Cardiac septum (tissue), 1 donor: ENCODE results near the gene P2RY6. TPM values are rescaled to one million over a fixed set of nuclear protein-coding genes. Genes with fewer than 3 reads are reported as not detected.
"Not testable (repeated sequence)": the region's sequence is repeated elsewhere in the genome, so short reads cannot be mapped to it uniquely, and the experiment has no call there.

Source experiments
- DNase-seq: peaks from one replicate; pipeline ENCODE4 v3.0.0-alpha.2; 2020; ENCODE audit warnings: low spot score
- intact Hi-C: fragments of 100-400 bp; cut with DNase I; formaldehyde crosslinking; loops from one replicate; pipeline ENCODE4 v1.14.0; 2022
- total RNA-seq: library from RNA; stranded (reverse); fragmentation: NEBNext Ultra II Directional; extraction: Animal tissue kit (Norgen Biotek cat#: 25700); gene quantifications from one replicate; pipeline ENCODE4 v1.2.1, GENCODE V29; 2021
- donor health status: DM: no; HTN: no; CAD: no.

Gene P2RY6
- total RNA-seq, 1 donor from 2014 or later: 6.9 TPM

GRCh38 chr11:73272680-73273038 lies 521 bp downstream of the P2RY6 start:
- intact Hi-C loops: no loop called here
- no peak for DNase-seq

- DNase-seq: peak; percentile 71
- intact Hi-C loops: no loop called here
Observed at GRCh38 chr11:73273222-73273895, 1.2 kb downstream of the P2RY6 start.

- peak; percentile 17 for DNase-seq
- intact Hi-C loops: not testable (repeated sequence)
Observed at GRCh38 chr11:73274191-73274590, 2.1 kb downstream of the P2RY6 start.

GRCh38 chr11:73274722-73275380 lies 2.7 kb downstream of the P2RY6 start:
- DNase-seq: peak; percentile 76
- intact Hi-C loops: no loop called here

- DNase-seq: peak; percentile 49
- intact Hi-C loops: no loop called here
Observed at GRCh38 chr11:73275381-73275750, 3.2 kb downstream of the P2RY6 start.

- intact Hi-C loops: no loop called here
- DNase-seq: peak; percentile 58
Observed at GRCh38 chr11:73277467-73277866, 5.3 kb downstream of the P2RY6 start.

GRCh38 chr11:73280626-73281025 lies 8.5 kb downstream of the P2RY6 start:
- intact Hi-C loops: no loop called here
- peak; percentile 70 for DNase-seq

- intact Hi-C loops: no loop called here
- peak; percentile 72 for DNase-seq
Observed at GRCh38 chr11:73281201-73281741, 9.1 kb downstream of the P2RY6 start.

- intact Hi-C loops: no loop called here
- peak; percentile 67 for DNase-seq
Observed at GRCh38 chr11:73281796-73282660, 9.9 kb downstream of the P2RY6 start.

GRCh38 chr11:73283276-73284000 lies 11.3 kb downstream of the P2RY6 start:
- peak; percentile 41 for DNase-seq
- intact Hi-C loops: no loop called here

- intact Hi-C loops: no loop called here
Observed at GRCh38 chr11:73284106-73284505, 12.0 kb downstream of the P2RY6 start.

GRCh38 chr11:73285721-73286120 lies 13.6 kb downstream of the P2RY6 start:
- DNase-seq: peak; percentile 66
- intact Hi-C loops: loop anchor here (5.0 kb wide), 1 partner anchor 43 kb away; no protein-coding TSS in a partner anchor

More at GRCh38 chr11:73284106-73284505, 12.0 kb downstream of the P2RY6 start:
- peak; percentile 54 for DNase-seq

- intact Hi-C loops: loop anchor here (5.0 kb wide), 1 partner anchor 44 kb away; no protein-coding TSS in a partner anchor
- DNase-seq: peak; percentile 26
Observed at GRCh38 chr11:73286240-73286810, 14.2 kb downstream of the P2RY6 start.

GRCh38 chr11:73287400-73288101 lies 15.4 kb downstream of the P2RY6 start:
- intact Hi-C loops: loop anchor here (5.0 kb wide), 1 partner anchor 45 kb away; no protein-coding TSS in a partner anchor
- DNase-seq: no peak

GRCh38 chr11:73288192-73288872 lies 16.2 kb downstream of the P2RY6 start:
- intact Hi-C loops: loop anchor here (5.0 kb wide), 1 partner anchor 46 kb away; no protein-coding TSS in a partner anchor
- DNase-seq: no peak

GRCh38 chr11:73288873-73289707 lies 17.0 kb downstream of the P2RY6 start:
- DNase-seq: peak; percentile 93
- intact Hi-C loops: loop anchor here (1.0 to 5.0 kb wide), 2 partner anchors 47 to 104 kb away; no protein-coding TSS in a partner anchor

GRCh38 chr11:73290536-73290935 lies 18.4 kb downstream of the P2RY6 start:
- no peak for DNase-seq
- intact Hi-C loops: loop anchor here (5.0 kb wide), 1 partner anchor 458 kb away; no protein-coding TSS in a partner anchor
